Hepatocyte (in vitro differentiated cells): Measurements from ENCODE around the gene PLEKHA4. TPM values are rescaled to one million over a fixed set of nuclear protein-coding genes. Genes with fewer than 3 reads are reported as not detected.

Experiments used
- DNase-seq: peaks from one replicate; pipeline ENCODE4 v3.0.0-alpha.2; 2016; ENCODE audit warnings: low spot score
- H2AFZ ChIP-seq: fragments of 200-600 bp; sonication (generic); 2 replicates; pipeline ENCODE4 v1.6.0; 2016; ENCODE audit warnings: antibody characterized with exemption, mild to moderate bottlenecking
- H3K27ac ChIP-seq: fragments of 200-600 bp; sonication (generic); 2 replicates; pipeline ENCODE4 v1.5.1; 2016; ENCODE audit warnings: mild to moderate bottlenecking
- H3K27me3 ChIP-seq: fragments of 200-600 bp; sonication (generic); 2 replicates; pipeline ENCODE4 v1.6.1; 2016
- H3K36me3 ChIP-seq: fragments of 200-600 bp; sonication (generic); replicated peaks from 2 replicates; pipeline ENCODE4 v1.5.1; 2016; ENCODE audit warnings: low read depth; ENCODE audit not compliant: insufficient read depth
- H3K4me1 ChIP-seq: fragments of 200-600 bp; sonication (generic); 2 replicates; pipeline ENCODE4 v1.5.1; 2016; ENCODE audit warnings: mild to moderate bottlenecking, moderate library complexity; ENCODE audit not compliant: insufficient read depth
- H3K4me2 ChIP-seq: fragments of 200-600 bp; sonication (generic); 2 replicates; pipeline ENCODE4 v1.6.0; 2016
- H3K4me3 ChIP-seq: fragments of 200-600 bp; sonication (generic); 2 replicates; pipeline ENCODE4 v1.5.1; 2016; ENCODE audit warnings: mild to moderate bottlenecking
- H3K79me2 ChIP-seq: fragments of 200-600 bp; sonication (generic); 2 replicates; pipeline ENCODE4 v1.6.0; 2017; ENCODE audit warnings: mild to moderate bottlenecking
- H3K9me2 ChIP-seq: fragments of 200-600 bp; sonication (generic); replicated peaks from 2 replicates; pipeline ENCODE4 v1.6.0; 2017; ENCODE audit warnings: mild to moderate bottlenecking; ENCODE audit not compliant: insufficient read depth
- H3K9me3 ChIP-seq: fragments of 200-600 bp; sonication (generic); 2 replicates; pipeline ENCODE4 v1.5.1; 2016; ENCODE audit warnings: low read depth, mild to moderate bottlenecking
- H4K20me1 ChIP-seq: fragments of 200-600 bp; sonication (generic); 2 replicates; pipeline ENCODE4 v1.6.0; 2016; ENCODE audit warnings: mild to moderate bottlenecking; ENCODE audit not compliant: insufficient read depth, poor library complexity, severe bottlenecking
- EZH2 ChIP-seq: fragments of 200-600 bp; sonication (generic); IDR thresholded peaks from 2 replicates; pipeline ENCODE4 v1.6.1; 2016; ENCODE audit warnings: antibody characterized with exemption, mild to moderate bottlenecking, borderline replicate concordance
- EZH2phosphoT487 ChIP-seq: fragments of 200-600 bp; sonication (generic); IDR thresholded peaks from one replicate; pipeline ENCODE4 v1.6.1; 2018; ENCODE audit warnings: antibody characterized with exemption, mild to moderate bottlenecking, low read depth, moderate library complexity; ENCODE audit not compliant: unreplicated experiment, severe bottlenecking
- WGBS: methylation state at CpG from one replicate; pipeline ENCODE4 v1.1.6; 2016; ENCODE audit warnings: low lambda C conversion rate; ENCODE audit errors: missing lambda C conversion rate; 5-methylcytosine and 5-hydroxymethylcytosine counted together
- polyA plus RNA-seq: library from polyadenylated mRNA; unstranded; fragments of >200 nt; fragmentation: Nextera tagmentation; extraction: Ambion mirVana; gene quantifications from 2 replicates; pipeline ENCODE4 v1.2.1, GENCODE V29; 2016
- total RNA-seq: library from RNA; depleted of rRNA; stranded (reverse); fragments of >200 nt; gene quantifications from 2 replicates; pipeline ENCODE4 v1.2.3, GENCODE V29; 2014
- TF ChIP-seq, protein P1 (sequence below): fragments of 200-600 bp; sonication (generic); IDR thresholded peaks from 2 replicates; pipeline ENCODE4 v1.5.1; 2016; ENCODE audit warnings: antibody characterized with exemption, mild to moderate bottlenecking; ENCODE audit not compliant: poor library complexity

The PLEKHA4 gene
- total and polyA plus RNA-seq, 2 experiments from 2014 or later, result 7.3 to 15.1 TPM

- Histone ChIP-seq H4K20me1 (no peaks in the 10 kb centered on the region), H3K9me3 (no peaks in the 10 kb centered on the region), H3K27me3 (no peaks in the 10 kb centered on the region), H3K4me1 (peaks cover 4% of the 10 kb centered on the region), H3K4me2 (no peak overlapping the region), H3K9me2 (no peaks in the 10 kb centered on the region), H2AFZ (no peak overlapping the region), H3K36me3 (no peaks in the 10 kb centered on the region), H3K79me2 (no peaks in the 10 kb centered on the region), H3K27ac (no peak overlapping the region), H3K4me3 (no peak overlapping the region)
- TF ChIP-seq, protein P1, sequence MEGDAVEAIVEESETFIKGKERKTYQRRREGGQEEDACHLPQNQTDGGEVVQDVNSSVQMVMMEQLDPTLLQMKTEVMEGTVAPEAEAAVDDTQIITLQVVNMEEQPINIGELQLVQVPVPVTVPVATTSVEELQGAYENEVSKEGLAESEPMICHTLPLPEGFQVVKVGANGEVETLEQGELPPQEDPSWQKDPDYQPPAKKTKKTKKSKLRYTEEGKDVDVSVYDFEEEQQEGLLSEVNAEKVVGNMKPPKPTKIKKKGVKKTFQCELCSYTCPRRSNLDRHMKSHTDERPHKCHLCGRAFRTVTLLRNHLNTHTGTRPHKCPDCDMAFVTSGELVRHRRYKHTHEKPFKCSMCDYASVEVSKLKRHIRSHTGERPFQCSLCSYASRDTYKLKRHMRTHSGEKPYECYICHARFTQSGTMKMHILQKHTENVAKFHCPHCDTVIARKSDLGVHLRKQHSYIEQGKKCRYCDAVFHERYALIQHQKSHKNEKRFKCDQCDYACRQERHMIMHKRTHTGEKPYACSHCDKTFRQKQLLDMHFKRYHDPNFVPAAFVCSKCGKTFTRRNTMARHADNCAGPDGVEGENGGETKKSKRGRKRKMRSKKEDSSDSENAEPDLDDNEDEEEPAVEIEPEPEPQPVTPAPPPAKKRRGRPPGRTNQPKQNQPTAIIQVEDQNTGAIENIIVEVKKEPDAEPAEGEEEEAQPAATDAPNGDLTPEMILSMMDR, result no peak
- no peak for TF ChIP-seq EZH2phosphoT487
- TF ChIP-seq EZH2, result no peak
- WGBS, result 93% methylated on average over 33 of the region's 44 CpGs
- no peak for DNase-seq
These were observed 68.8 kb downstream of the PLEKHA4 start for GRCh38 chr19:48799358-48800300.

- H3K9me2 ChIP-seq, result no peaks in the 10 kb centered on the region
- H3K27me3 ChIP-seq, result no peaks in the 10 kb centered on the region
- no peak overlapping the region for H3K4me2 ChIP-seq
- peaks cover 4% of the 10 kb centered on the region for H3K4me1 ChIP-seq
- no peak overlapping the region for H2AFZ ChIP-seq
- H3K4me3 ChIP-seq, result no peak overlapping the region
- H3K9me3 ChIP-seq, result no peaks in the 10 kb centered on the region
- no peaks in the 10 kb centered on the region for H4K20me1 ChIP-seq
- no peak overlapping the region for H3K27ac ChIP-seq
- WGBS, result 75% methylated on average over 6 of the region's 6 CpGs
- no peak for DNase-seq
- H3K79me2 ChIP-seq, result no peaks in the 10 kb centered on the region
- no peaks in the 10 kb centered on the region for H3K36me3 ChIP-seq
- TF ChIP-seq, protein P1, result no peak
- TF ChIP-seq EZH2phosphoT487, result no peak
- TF ChIP-seq EZH2, result no peak
These were observed 69.5 kb downstream of the PLEKHA4 start for GRCh38 chr19:48798937-48799336.

DNA sequence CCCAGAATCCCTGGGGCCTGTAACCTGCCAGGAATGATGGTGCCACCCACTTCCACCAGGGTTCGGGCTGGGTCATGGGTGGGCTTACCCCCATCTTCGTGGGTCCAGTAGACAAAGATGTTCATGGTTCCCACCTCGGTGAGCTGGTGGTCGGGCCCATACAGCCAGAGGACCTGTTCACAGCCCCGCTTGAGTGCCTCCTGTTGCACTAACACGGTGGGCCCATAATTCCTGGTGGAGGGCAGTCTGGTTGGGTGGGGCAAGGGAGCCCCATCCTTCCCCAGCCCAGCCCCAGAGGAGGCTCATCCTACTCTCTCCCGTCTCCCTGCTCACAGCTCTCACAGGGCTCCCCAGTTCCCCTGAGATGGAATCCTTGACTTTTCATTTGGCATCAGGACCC, 71.3 kb downstream of the PLEKHA4 start:
- H3K4me1 ChIP-seq, result peaks cover 4% of the 10 kb centered on the region
- H3K9me2 ChIP-seq, result no peaks in the 10 kb centered on the region
- no peaks in the 10 kb centered on the region for H4K20me1 ChIP-seq
- no peak overlapping the region for H3K4me2 ChIP-seq
- H2AFZ ChIP-seq, result no peak overlapping the region
- WGBS, result 92% methylated on average over 7 of the region's 7 CpGs
- no peaks in the 10 kb centered on the region for H3K27me3 ChIP-seq
- H3K9me3 ChIP-seq, result no peaks in the 10 kb centered on the region
- no peak for DNase-seq
- no peaks in the 10 kb centered on the region for H3K36me3 ChIP-seq
- H3K79me2 ChIP-seq, result no peaks in the 10 kb centered on the region
- no peak overlapping the region for H3K4me3 ChIP-seq
- H3K27ac ChIP-seq, result no peak overlapping the region
- TF ChIP-seq EZH2phosphoT487 (no peak), EZH2 (no peak)
- TF ChIP-seq, protein P1, result no peak
